ENCODE data around the gene BDP1. TPM values are rescaled to one million over a fixed set of nuclear protein-coding genes. Genes with fewer than 3 reads are reported as not detected.
"Not testable (repeated sequence)": the region's sequence is repeated elsewhere in the genome, so short reads cannot be mapped to it uniquely, and the experiment has no call there.

The BDP1 gene
- polyA plus RNA-seq, 1 of the 3 experiments (the other 2 are of a cell fraction), result 4.4 TPM

- TF ChIP-seq, protein P1, sequence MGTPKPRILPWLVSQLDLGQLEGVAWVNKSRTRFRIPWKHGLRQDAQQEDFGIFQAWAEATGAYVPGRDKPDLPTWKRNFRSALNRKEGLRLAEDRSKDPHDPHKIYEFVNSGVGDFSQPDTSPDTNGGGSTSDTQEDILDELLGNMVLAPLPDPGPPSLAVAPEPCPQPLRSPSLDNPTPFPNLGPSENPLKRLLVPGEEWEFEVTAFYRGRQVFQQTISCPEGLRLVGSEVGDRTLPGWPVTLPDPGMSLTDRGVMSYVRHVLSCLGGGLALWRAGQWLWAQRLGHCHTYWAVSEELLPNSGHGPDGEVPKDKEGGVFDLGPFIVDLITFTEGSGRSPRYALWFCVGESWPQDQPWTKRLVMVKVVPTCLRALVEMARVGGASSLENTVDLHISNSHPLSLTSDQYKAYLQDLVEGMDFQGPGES (IDR thresholded peaks at IDR 0.05; ENCODE audit: low read depth, low read length), result no peak
Measured at GRCh38 chr5:71522151-71522550, 66.7 kb downstream of the BDP1 start (continued).

DNA sequence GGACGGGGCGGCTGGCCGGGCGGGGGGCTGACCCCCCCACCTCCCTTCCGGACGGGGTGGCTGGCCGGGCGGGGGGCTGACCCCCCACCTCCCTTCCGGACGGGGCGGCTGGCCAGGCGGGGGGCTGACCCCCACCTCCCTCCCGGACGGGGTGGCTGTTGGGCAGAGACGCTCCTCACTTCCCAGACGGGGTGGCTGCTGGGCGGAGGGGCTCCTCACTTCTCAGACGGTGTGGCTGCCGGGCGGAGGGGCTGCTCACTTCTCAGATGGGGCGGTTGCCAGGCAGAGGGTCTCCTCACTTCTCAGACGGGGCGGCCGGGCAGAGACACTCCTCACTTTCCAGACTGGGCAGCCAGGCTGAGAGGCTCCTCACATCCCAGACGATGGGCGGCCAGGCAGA is 70.2 kb downstream of the BDP1 start:
- H3K4me3 ChIP-seq (ENCODE audit: low read depth in 2 of 2, low read length in 1 of 2); H3K27ac ChIP-seq (ENCODE audit: low read depth in 2 of 2, low read length in 1 of 2); H3K4me1 ChIP-seq (ENCODE audit: control insufficient read depth in 1 of 2, insufficient read depth in 2 of 2, low read depth in 1 of 2, low read length in 1 of 2); H3F3A ChIP-seq (replicated peaks; ENCODE audit: insufficient read depth); H3K27me3 ChIP-seq (ENCODE audit: insufficient read depth); CTCF ChIA-PET; DNase-seq; H3K79me2 ChIP-seq (ENCODE audit: insufficient read depth); H3K9ac ChIP-seq; H4K20me1 ChIP-seq (ENCODE audit: insufficient read depth); H3K4me2 ChIP-seq; H3K9me2 ChIP-seq; POLR2A ChIA-PET; H2AFZ ChIP-seq (ENCODE audit: low read depth); H3K9me3 ChIP-seq: not testable (repeated sequence)
- H3K36me3 ChIP-seq (replicated peaks in 1 of 2; ENCODE audit: control insufficient read depth in 1 of 2, insufficient read depth in 2 of 2, low read length in 1 of 2), result peaks cover 27 to 44% of the 10 kb centered on the region in 2 experiments
- WGBS (ENCODE audit: low lambda C conversion rate), result no CpG with 5 or more reads among the region's 26 CpGs

DNA sequence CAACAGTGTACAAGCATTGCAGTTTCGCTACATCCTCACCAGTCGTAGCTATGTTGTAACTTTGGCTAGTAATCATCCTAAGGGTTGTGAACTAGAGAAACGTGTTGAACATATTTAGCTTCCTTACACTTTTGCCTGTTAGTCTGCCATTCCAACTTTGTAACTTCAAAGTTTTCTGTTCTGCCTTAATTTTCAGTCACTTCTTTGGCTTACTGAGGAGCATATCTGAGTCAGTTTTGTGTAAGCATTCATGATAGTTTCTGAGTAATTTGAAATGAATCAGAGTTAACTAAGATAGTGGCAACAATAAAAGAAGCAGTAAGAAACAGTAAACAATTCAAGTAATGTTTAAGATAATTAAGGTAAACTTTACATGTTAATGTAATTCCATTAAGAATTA is 72.8 kb downstream of the BDP1 start:
- WGBS (ENCODE audit: low lambda C conversion rate), result 100% methylated on average over 3 of the region's 3 CpGs
- TF ChIP-seq, protein P2, sequence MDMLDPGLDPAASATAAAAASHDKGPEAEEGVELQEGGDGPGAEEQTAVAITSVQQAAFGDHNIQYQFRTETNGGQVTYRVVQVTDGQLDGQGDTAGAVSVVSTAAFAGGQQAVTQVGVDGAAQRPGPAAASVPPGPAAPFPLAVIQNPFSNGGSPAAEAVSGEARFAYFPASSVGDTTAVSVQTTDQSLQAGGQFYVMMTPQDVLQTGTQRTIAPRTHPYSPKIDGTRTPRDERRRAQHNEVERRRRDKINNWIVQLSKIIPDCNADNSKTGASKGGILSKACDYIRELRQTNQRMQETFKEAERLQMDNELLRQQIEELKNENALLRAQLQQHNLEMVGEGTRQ (IDR thresholded peaks at IDR 0.05; ENCODE audit: borderline replicate concordance, low read depth, low read length), result no peak
- TF ChIP-seq TEAD4 (IDR thresholded peaks at IDR 0.05; ENCODE audit: borderline replicate concordance, insufficient read depth), result no peak

GRCh38 chr5:71529682-71530081 is 74.2 kb downstream of the BDP1 start:
- H4K20me1 ChIP-seq (ENCODE audit: insufficient read depth), result 0 out of 2 replicates have a peak, but pooled peaks cover 3% of the 10 kb centered on the region
- H3F3A ChIP-seq (replicated peaks; ENCODE audit: insufficient read depth), result peaks cover 10% of the 10 kb centered on the region
- no peaks in the 10 kb centered on the region for H3K9me3 ChIP-seq
- ChIA-PET POLR2A (no interaction called here), CTCF (no interaction called here)
- peaks cover 14 to 24% of the 10 kb centered on the region in 2 experiments for H3K36me3 ChIP-seq (replicated peaks in 1 of 2; ENCODE audit: control insufficient read depth in 1 of 2, insufficient read depth in 2 of 2, low read length in 1 of 2)
- no peak overlapping the region for H3K27ac ChIP-seq (ENCODE audit: low read depth in 2 of 2, low read length in 1 of 2)
- no peak overlapping the region for H3K9ac ChIP-seq
- no peaks in the 10 kb centered on the region for H3K4me1 ChIP-seq (ENCODE audit: control insufficient read depth in 1 of 2, insufficient read depth in 2 of 2, low read depth in 1 of 2, low read length in 1 of 2)
- no peaks in the 10 kb centered on the region for H3K27me3 ChIP-seq (ENCODE audit: insufficient read depth)
- H3K79me2 ChIP-seq (ENCODE audit: insufficient read depth), result peaks cover 5% of the 10 kb centered on the region; the same call in 1 of the 2 replicates
- H3K9me2 ChIP-seq, result no peaks in the 10 kb centered on the region
- H3K4me2 ChIP-seq, result no peak overlapping the region
- no peak for DNase-seq
- no peak overlapping the region for H2AFZ ChIP-seq (ENCODE audit: low read depth)
- H3K4me3 ChIP-seq (ENCODE audit: low read depth in 2 of 2, low read length in 1 of 2), result no peak overlapping the region
- 100% methylated on average over 1 of the region's 1 CpG for WGBS (ENCODE audit: low lambda C conversion rate)
- TF ChIP-seq RCOR1 (IDR thresholded peaks at IDR 0.05; ENCODE audit: low read length), result no peak
- TF ChIP-seq SIN3A (IDR thresholded peaks at IDR 0.05; ENCODE audit: borderline replicate concordance, low read depth, low read length), result no peak
- no peak for TF ChIP-seq ELF1 (IDR thresholded peaks at IDR 0.05)
- TF ChIP-seq, protein P3, sequence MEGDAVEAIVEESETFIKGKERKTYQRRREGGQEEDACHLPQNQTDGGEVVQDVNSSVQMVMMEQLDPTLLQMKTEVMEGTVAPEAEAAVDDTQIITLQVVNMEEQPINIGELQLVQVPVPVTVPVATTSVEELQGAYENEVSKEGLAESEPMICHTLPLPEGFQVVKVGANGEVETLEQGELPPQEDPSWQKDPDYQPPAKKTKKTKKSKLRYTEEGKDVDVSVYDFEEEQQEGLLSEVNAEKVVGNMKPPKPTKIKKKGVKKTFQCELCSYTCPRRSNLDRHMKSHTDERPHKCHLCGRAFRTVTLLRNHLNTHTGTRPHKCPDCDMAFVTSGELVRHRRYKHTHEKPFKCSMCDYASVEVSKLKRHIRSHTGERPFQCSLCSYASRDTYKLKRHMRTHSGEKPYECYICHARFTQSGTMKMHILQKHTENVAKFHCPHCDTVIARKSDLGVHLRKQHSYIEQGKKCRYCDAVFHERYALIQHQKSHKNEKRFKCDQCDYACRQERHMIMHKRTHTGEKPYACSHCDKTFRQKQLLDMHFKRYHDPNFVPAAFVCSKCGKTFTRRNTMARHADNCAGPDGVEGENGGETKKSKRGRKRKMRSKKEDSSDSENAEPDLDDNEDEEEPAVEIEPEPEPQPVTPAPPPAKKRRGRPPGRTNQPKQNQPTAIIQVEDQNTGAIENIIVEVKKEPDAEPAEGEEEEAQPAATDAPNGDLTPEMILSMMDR (IDR thresholded peaks at IDR 0.05), result no peak
- no peak for TF ChIP-seq MXI1 (IDR thresholded peaks at IDR 0.05; ENCODE audit: low read depth, low read length)
- no peak for TF ChIP-seq FOSL2 (IDR thresholded peaks at IDR 0.05; ENCODE audit: borderline replicate concordance, low read depth)
- no peak for TF ChIP-seq POLR2AphosphoS5 (IDR thresholded peaks at IDR 0.05; ENCODE audit: low read depth, low read length)
- no peak for TF ChIP-seq MAX (IDR thresholded peaks at IDR 0.05; ENCODE audit: low read depth)
- no peak for TF ChIP-seq PBX3 (IDR thresholded peaks at IDR 0.05)
- no peak for TF ChIP-seq SMC3 (IDR thresholded peaks at IDR 0.05; ENCODE audit: low read depth, low read length)
- TF ChIP-seq NRF1 (IDR thresholded peaks at IDR 0.05; ENCODE audit: low read depth, low read length), result no peak
- TF ChIP-seq MEF2A (IDR thresholded peaks at IDR 0.05; ENCODE audit: borderline replicate concordance, low read depth), result no peak
- TF ChIP-seq GATA2 (CRISPR knock-in tag; IDR thresholded peaks at IDR 0.05), result no peak

More for the DNA sequence above, 72.8 kb downstream of the BDP1 start:
- POLR2A ChIA-PET, result no interaction called here
- H3K4me2 ChIP-seq, result no peak overlapping the region
- no peaks in the 10 kb centered on the region for H3K4me1 ChIP-seq (ENCODE audit: control insufficient read depth in 1 of 2, insufficient read depth in 2 of 2, low read depth in 1 of 2, low read length in 1 of 2)
- no peak for DNase-seq
- H3K79me2 ChIP-seq (ENCODE audit: insufficient read depth), result no peaks in the 10 kb centered on the region
- H4K20me1 ChIP-seq (ENCODE audit: insufficient read depth), result 0 out of 2 replicates have a peak, but pooled peaks cover 3% of the 10 kb centered on the region
- H3K27ac ChIP-seq (ENCODE audit: low read depth in 2 of 2, low read length in 1 of 2), result no peak overlapping the region
- no peaks in the 10 kb centered on the region for H3K27me3 ChIP-seq (ENCODE audit: insufficient read depth)
- H3K9me3 ChIP-seq, result no peaks in the 10 kb centered on the region
- CTCF ChIA-PET, result no interaction called here
- H3K4me3 ChIP-seq (ENCODE audit: low read depth in 2 of 2, low read length in 1 of 2), result no peak overlapping the region
- H2AFZ ChIP-seq (ENCODE audit: low read depth), result no peak overlapping the region
- peaks cover 10% of the 10 kb centered on the region for H3F3A ChIP-seq (replicated peaks; ENCODE audit: insufficient read depth)
- H3K9ac ChIP-seq, result no peak overlapping the region
- H3K9me2 ChIP-seq, result no peaks in the 10 kb centered on the region
- H3K36me3 ChIP-seq (replicated peaks in 1 of 2; ENCODE audit: control insufficient read depth in 1 of 2, insufficient read depth in 2 of 2, low read length in 1 of 2), result peaks cover 24% of the 10 kb centered on the region in 2 experiments
